Skeletal muscle tissue (tissue), 4 donors: ENCODE results near the gene OSBPL5. TPM values are rescaled to one million over a fixed set of nuclear protein-coding genes. Genes with fewer than 3 reads are reported as not detected.

Experiments used
- H3K27ac ChIP-seq: one replicate; pipeline ENCODE4 v1.7.0; 2013; ENCODE audit warnings: mild to moderate bottlenecking, low read depth, low read length, inconsistent platforms
- H3K27me3 ChIP-seq, 3 donors: one replicate each; pipeline ENCODE4 v1.7.0; 2013; ENCODE audit warnings: low read length in 3 of 3; ENCODE audit not compliant: control insufficient read depth in 3 of 3, insufficient read depth in 3 of 3
- H3K36me3 ChIP-seq, 3 donors: one replicate each; pipeline ENCODE4 v1.7.0; 2013; ENCODE audit warnings: low read length in 3 of 3; ENCODE audit not compliant: control insufficient read depth in 3 of 3, insufficient read depth in 3 of 3
- H3K4me1 ChIP-seq, 3 donors: one replicate each; pipeline ENCODE4 v1.7.0; 2013; ENCODE audit warnings: low read length in 3 of 3, mild to moderate bottlenecking in 3 of 3; ENCODE audit not compliant: control insufficient read depth in 3 of 3, insufficient read depth in 3 of 3
- H3K4me3 ChIP-seq, 3 donors: one replicate each; pipeline ENCODE4 v1.7.0; 2013; ENCODE audit warnings: low read length in 3 of 3
- H3K9ac ChIP-seq, 3 donors: one replicate each; pipeline ENCODE4 v1.7.0; 2013; ENCODE audit warnings: low read length in 3 of 3, mild to moderate bottlenecking in 3 of 3, moderate library complexity in 2 of 3, low read depth in 1 of 3
- H3K9me3 ChIP-seq, 3 donors: one replicate each; pipeline ENCODE4 v1.7.0; 2013; ENCODE audit warnings: low read length in 3 of 3; ENCODE audit not compliant: control insufficient read depth in 3 of 3
- total RNA-seq: library from RNA; depleted of rRNA; stranded (reverse); fragments of >200 nt; gene quantifications from one replicate; pipeline ENCODE4 v1.2.3, GENCODE V29; 2014
- donor health status: Osteomylitis.

OSBPL5 gene
- total RNA-seq, 1 donor from 2014 or later: 19.3 TPM

GRCh38 chr11:3181725-3182461 lies 16.8 kb upstream of the OSBPL5 start:
- Histone ChIP-seq H3K27ac (no peak overlapping the region), H3K4me1 (no peaks in the 10 kb centered on the region), H3K9me3 (no peaks in the 10 kb centered on the region), H3K27me3 (no peaks in the 10 kb centered on the region), H3K36me3 (no peaks in the 10 kb centered on the region), H3K4me3 (no peak overlapping the region), H3K9ac (no peak overlapping the region)

GRCh38 chr11:3180869-3181268 lies 15.8 kb upstream of the OSBPL5 start:
- Histone ChIP-seq H3K27me3 (no peaks in the 10 kb centered on the region), H3K9me3 (no peaks in the 10 kb centered on the region), H3K4me1 (no peaks in the 10 kb centered on the region), H3K4me3 (no peak overlapping the region), H3K36me3 (no peaks in the 10 kb centered on the region), H3K9ac (no peak overlapping the region), H3K27ac (no peak overlapping the region)

- Histone ChIP-seq H3K4me3 (no peak overlapping the region), H3K4me1 (no peaks in the 10 kb centered on the region), H3K9me3 (no peaks in the 10 kb centered on the region), H3K27ac (no peak overlapping the region), H3K9ac (no peak overlapping the region), H3K36me3 (no peaks in the 10 kb centered on the region), H3K27me3 (no peaks in the 10 kb centered on the region)
Observed at GRCh38 chr11:3178349-3178748, 13.2 kb upstream of the OSBPL5 start.

- Histone ChIP-seq H3K4me1 (no peaks in the 10 kb centered on the region), H3K4me3 (no peak overlapping the region), H3K36me3 (no peaks in the 10 kb centered on the region), H3K27ac (no peak overlapping the region), H3K27me3 (no peaks in the 10 kb centered on the region), H3K9ac (no peak overlapping the region), H3K9me3 (no peaks in the 10 kb centered on the region)
Observed at GRCh38 chr11:3177931-3178330, 12.8 kb upstream of the OSBPL5 start.

GRCh38 chr11:3176487-3176886 lies 11.4 kb upstream of the OSBPL5 start:
- Histone ChIP-seq H3K4me1 (no peaks in the 10 kb centered on the region), H3K27me3 (no peaks in the 10 kb centered on the region), H3K4me3 (no peak overlapping the region), H3K36me3 (no peaks in the 10 kb centered on the region), H3K9ac (no peak overlapping the region), H3K27ac (no peak overlapping the region), H3K9me3 (no peaks in the 10 kb centered on the region)

- no peaks in the 10 kb centered on the region for H3K36me3 ChIP-seq
- H3K27me3 ChIP-seq: no peaks in the 10 kb centered on the region
- H3K27ac ChIP-seq: no peak overlapping the region
- H3K4me1 ChIP-seq: peaks cover 3 to 5% (median 4%) of the 10 kb centered on the region in 3 donors
- H3K4me3 ChIP-seq: no peak overlapping the region
- no peaks in the 10 kb centered on the region for H3K9me3 ChIP-seq
- no peak overlapping the region for H3K9ac ChIP-seq
Observed at GRCh38 chr11:3175194-3175593, 10.1 kb upstream of the OSBPL5 start.

GRCh38 chr11:3174387-3174786 lies 9.3 kb upstream of the OSBPL5 start:
- H3K9me3 ChIP-seq: no peaks in the 10 kb centered on the region
- no peaks in the 10 kb centered on the region for H3K27me3 ChIP-seq
- peaks cover 11 to 13% (median 12%) of the 10 kb centered on the region in 3 donors for H3K4me1 ChIP-seq
- H3K9ac ChIP-seq: no peak overlapping the region
- no peaks in the 10 kb centered on the region for H3K36me3 ChIP-seq
- no peak overlapping the region for H3K27ac ChIP-seq
- no peak overlapping the region for H3K4me3 ChIP-seq

- Histone ChIP-seq H3K4me3 (no peak overlapping the region), H3K27me3 (no peaks in the 10 kb centered on the region), H3K27ac (no peak overlapping the region), H3K4me1 (peaks cover 17 to 19% (median 18%) of the 10 kb centered on the region in 3 donors), H3K9ac (no peak overlapping the region), H3K36me3 (no peaks in the 10 kb centered on the region), H3K9me3 (no peaks in the 10 kb centered on the region)
Observed at GRCh38 chr11:3173795-3174194, 8.7 kb upstream of the OSBPL5 start.

GRCh38 chr11:3171931-3172560 lies 6.9 kb upstream of the OSBPL5 start:
- peaks cover 18 to 20% (median 18%) of the 10 kb centered on the region in 3 donors for H3K4me1 ChIP-seq
- no peak overlapping the region for H3K9ac ChIP-seq
- H3K27me3 ChIP-seq: no peaks in the 10 kb centered on the region
- H3K9me3 ChIP-seq: no peaks in the 10 kb centered on the region
- no peaks in the 10 kb centered on the region for H3K36me3 ChIP-seq
- no peak overlapping the region for H3K27ac ChIP-seq
- H3K4me3 ChIP-seq: no peak overlapping the region
